Keratinocyte (primary cell): Measurements from ENCODE around the gene CXCL8. TPM values are rescaled to one million over a fixed set of nuclear protein-coding genes. Genes with fewer than 3 reads are reported as not detected.

ENCODE experiments used
- DNase-seq: peaks from one replicate; pipeline ENCODE4 v3.0.0-alpha.2; 2011; ENCODE audit warnings: low read depth, missing footprints, low spot score
- FAIRE-seq: peaks from 2 replicates; lab custom pipeline; 2011; peaks lifted over from hg19 to GRCh38; lab: Jason Lieb, UNC
- H2AFZ ChIP-seq: 2 replicates; pipeline ENCODE4 v1.6.0; 2012; ENCODE audit warnings: low read length, control low read depth, inconsistent platforms; ENCODE audit not compliant: control insufficient read depth
- H3K27ac ChIP-seq: 2 replicates; pipeline ENCODE4 v1.5.1; 2011; ENCODE audit warnings: low read length; ENCODE audit not compliant: control insufficient read depth, insufficient read depth
- H3K27me3 ChIP-seq: 3 replicates; pipeline ENCODE4 v1.6.0; 2011; ENCODE audit warnings: low read length; ENCODE audit not compliant: control insufficient read depth, insufficient read depth; ENCODE audit errors: extremely low read depth
- H3K36me3 ChIP-seq, 2 experiments: 2 replicates in 1 of 2; 3 replicates in 1 of 2; pipeline ENCODE4 v1.5.1; 2011; ENCODE audit warnings: low read length in 2 of 2, mild to moderate bottlenecking in 1 of 2; ENCODE audit not compliant: control insufficient read depth in 2 of 2, insufficient read depth in 2 of 2; ENCODE audit errors: extremely low read depth in 1 of 2
- H3K4me1 ChIP-seq: 3 replicates; pipeline ENCODE4 v1.5.1; 2011; ENCODE audit warnings: low read length; ENCODE audit not compliant: control insufficient read depth, insufficient read depth; ENCODE audit errors: extremely low read depth
- H3K4me2 ChIP-seq: 3 replicates; pipeline ENCODE4 v1.6.0; 2011; ENCODE audit warnings: low read depth, low read length; ENCODE audit not compliant: control insufficient read depth, insufficient read depth; ENCODE audit errors: extremely low read depth
- H3K4me3 ChIP-seq, 3 experiments: fragments of 200-600 bp in 1 of 3; sonication (generic) in 1 of 3; 2 replicates in 2 of 3; 3 replicates in 1 of 3; pipeline ENCODE4 v1.5.1; 2011 to 2016; ENCODE audit warnings: low read length in 3 of 3, mild to moderate bottlenecking in 3 of 3, control low read depth in 2 of 3, inconsistent platforms in 1 of 3, low read depth in 1 of 3, mixed read lengths in 1 of 3, mixed run types in 1 of 3, moderate library complexity in 1 of 3; ENCODE audit not compliant: control insufficient read depth in 2 of 3, insufficient read depth in 2 of 3; ENCODE audit errors: extremely low read depth in 1 of 3
- H3K79me2 ChIP-seq: 2 replicates; pipeline ENCODE4 v1.6.0; 2012; ENCODE audit warnings: low read length; ENCODE audit not compliant: control insufficient read depth, insufficient read depth
- H3K9ac ChIP-seq: 3 replicates; pipeline ENCODE4 v1.6.0; 2011; ENCODE audit warnings: low read length; ENCODE audit not compliant: control insufficient read depth, insufficient read depth; ENCODE audit errors: extremely low read depth
- H3K9me1 ChIP-seq: 3 replicates; pipeline ENCODE4 v1.6.0; 2011; ENCODE audit warnings: low read length; ENCODE audit not compliant: control insufficient read depth, insufficient read depth; ENCODE audit errors: extremely low read depth
- H3K9me3 ChIP-seq: 2 replicates; pipeline ENCODE4 v1.5.1; 2012; ENCODE audit warnings: low read depth, low read length; ENCODE audit not compliant: control insufficient read depth
- H4K20me1 ChIP-seq: 3 replicates; pipeline ENCODE4 v1.6.0; 2011; ENCODE audit warnings: low read length; ENCODE audit not compliant: control insufficient read depth, insufficient read depth; ENCODE audit errors: extremely low read depth
- CTCF ChIP-seq, 3 experiments: IDR thresholded peaks in 1 of 3; conservative IDR thresholded peaks in 1 of 3; optimal IDR thresholded peaks in 1 of 3; 2 replicates in 2 of 3; 3 replicates in 1 of 3; pipeline versions ENCODE3 to v1.5.1; 2011; ENCODE audit warnings: low read length in 3 of 3, mild to moderate bottlenecking in 3 of 3, moderate library complexity in 2 of 3, control low read depth in 1 of 3, inconsistent platforms in 1 of 3; ENCODE audit not compliant: insufficient read depth in 2 of 3; ENCODE audit errors: extremely low read depth in 1 of 3
- EZH2 ChIP-seq: IDR thresholded peaks from one replicate; pipeline ENCODE4 v1.6.1; 2012; ENCODE audit warnings: inconsistent platforms, mild to moderate bottlenecking, low read length, moderate library complexity
- dilution Hi-C: fragments of 300-500 bp; cut with MboI; formaldehyde crosslinking; loops from one replicate; pipeline ENCODE4 v1.7.0; 2020; ENCODE audit warnings: low sequenced_read_pairs; ENCODE audit not compliant: extremely low pct_ligation_motif_present
- polyA plus RNA-seq, 5 experiments: library from polyadenylated mRNA; depleted of rRNA in 3 of 5; stranded (reverse) in 3 of 5; stranded (forward) in 1 of 5; unstranded in 1 of 5; fragments of >200 nt; gene quantifications; 1 replicate in 1 of 5; 2 replicates in 3 of 5; 3 replicates in 1 of 5; pipeline versions ENCODE4 v1.2.1 to v1.2.3, GENCODE V29; 2011 to 2012; ENCODE audit warnings: missing spikeins in 2 of 5, low read depth in 1 of 5, low replicate concordance in 1 of 5

CXCL8 gene
- polyA plus RNA-seq, 1 donor (not counting 4 experiments of a cell fraction or from before 2014, with no cell fraction given), result 65.4 TPM

GRCh38 chr4:73743281-73743680 is 2.9 kb downstream of the CXCL8 start:
- no peaks in the 10 kb centered on the region for H3K36me3 ChIP-seq
- H3K27me3 ChIP-seq, result no peaks in the 10 kb centered on the region
- dilution Hi-C loops, result no loop called here
- H3K4me2 ChIP-seq, result no peak overlapping the region
- FAIRE-seq, result no peak
- no peaks in the 10 kb centered on the region for H3K9me1 ChIP-seq
- H3K9ac ChIP-seq, result no peak overlapping the region
- H3K79me2 ChIP-seq, result no peaks in the 10 kb centered on the region
- no peak overlapping the region for H2AFZ ChIP-seq
- H3K9me3 ChIP-seq, result no peaks in the 10 kb centered on the region
- no peaks in the 10 kb centered on the region for H4K20me1 ChIP-seq
- H3K27ac ChIP-seq, result no peak overlapping the region
- H3K4me3 ChIP-seq, result no peak overlapping the region
- TF ChIP-seq CTCF (optimal IDR thresholded peaks at IDR 0.05 in 1 of 3, IDR thresholded peaks at IDR 0.05 in 1 of 3, conservative IDR thresholded peaks at IDR 0.05 in 1 of 3; ENCODE audit: extremely low read depth in 1 of 3, insufficient read depth in 2 of 3, low read length in 3 of 3), result no peak
- TF ChIP-seq EZH2, result no peak
- H3K4me1 ChIP-seq, result peaks cover 9% of the 10 kb centered on the region
- DNase-seq, result no peak

GRCh38 chr4:73743795-73744194 is 3.4 kb downstream of the CXCL8 start:
- no peaks in the 10 kb centered on the region for H3K9me3 ChIP-seq
- TF ChIP-seq CTCF (optimal IDR thresholded peaks at IDR 0.05 in 1 of 3, IDR thresholded peaks at IDR 0.05 in 1 of 3, conservative IDR thresholded peaks at IDR 0.05 in 1 of 3; ENCODE audit: extremely low read depth in 1 of 3, insufficient read depth in 2 of 3, low read length in 3 of 3) (no peak), EZH2 (no peak)
- peaks cover 9% of the 10 kb centered on the region for H3K4me1 ChIP-seq
- DNase-seq (no peak), FAIRE-seq (no peak)
- no peaks in the 10 kb centered on the region for H4K20me1 ChIP-seq
- no peak overlapping the region for H2AFZ ChIP-seq
- H3K36me3 ChIP-seq, result no peaks in the 10 kb centered on the region
- dilution Hi-C loops, result no loop called here
- H3K27ac ChIP-seq, result no peak overlapping the region
- H3K4me3 ChIP-seq, result no peak overlapping the region
- H3K9me1 ChIP-seq, result no peaks in the 10 kb centered on the region
- no peaks in the 10 kb centered on the region for H3K27me3 ChIP-seq
- H3K79me2 ChIP-seq, result no peaks in the 10 kb centered on the region
- H3K4me2 ChIP-seq, result no peak overlapping the region
- no peak overlapping the region for H3K9ac ChIP-seq
